Heart left ventricle (tissue), 13 donors: ENCODE measurements around the gene MLLT10.

ENCODE experiments used
- POLR2A ChIP-seq, 2 donors: fragments of 450-650 bp; IDR thresholded peaks; one replicate each; pipeline ENCODE4 v1.6.1; 2017; ENCODE audit warnings: antibody characterized with exemption in 2 of 2, mild to moderate bottlenecking in 2 of 2, moderate library complexity in 2 of 2
- TF ChIP-seq, protein P1 (sequence below), 12 donors: fragments of 200-600 bp; sonication (generic) in 4 of 12; IDR thresholded peaks; one replicate each; pipeline versions ENCODE4 v1.5.0 to v1.8.0; 2018 to 2022; ENCODE audit warnings: antibody characterized with exemption in 12 of 12, mild to moderate bottlenecking in 5 of 12
- donor health status: ischemic (EF 13 %, LVEDD 7.1; RV severe dilation, severe dysfunction).
- donor health status: DM: no; HTN: yes; CAD: no.
- donor health status: DM: no; HTN: no; CAD: no.
- donor health status: ischemic (EF 25% LVEDD 6.9; RV normal size, moderate dysfunction).
- donor health status: ischemic (EF 25% LVEDD 5.7; RV mildly dilated, moderate dysfunction).
- donor health status: ischemic (EF 35%, LVEDD 5.7; RV mildly dilated, moderate dysfunction).
- donor health status: nonischemic (EF 11% LVEDD 7.7; RV severe dilation, severe dysfunction).
- donor health status: DM: yes; HTN: yes; CAD: no.
- donor health status: PGD.
- donor health status: ischemic (EF 29% LVEDD 5.4; RV normal size, mild dysfunction).
- donor health status: nonischemic (EF 23%, LVEDD 6.1; RV moderate dilation, normal function).

DNA sequence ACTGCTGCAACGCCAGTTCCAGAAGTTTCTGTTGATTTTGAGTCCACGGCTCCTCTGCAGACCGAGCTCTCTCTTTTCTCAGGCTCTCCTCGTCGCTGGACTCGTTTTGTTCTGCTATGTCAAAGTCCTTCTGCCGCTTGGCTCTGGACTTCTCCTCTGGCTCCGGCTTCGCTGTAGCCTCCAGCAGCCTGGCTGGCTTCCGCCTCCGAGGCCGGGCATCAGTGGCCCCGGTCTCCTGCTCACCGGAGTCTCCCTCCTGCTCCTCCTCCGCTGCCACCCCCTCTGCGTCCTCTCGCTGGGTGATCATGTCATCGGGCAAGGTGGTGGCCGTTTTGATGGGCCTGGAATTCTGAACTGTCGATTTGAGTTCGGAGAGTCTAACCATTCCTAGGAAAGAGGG lies 225.2 kb downstream of the MLLT10 start:
- TF ChIP-seq POLR2A (IDR thresholded peaks at IDR 0.05): no peak
- TF ChIP-seq, protein P1, sequence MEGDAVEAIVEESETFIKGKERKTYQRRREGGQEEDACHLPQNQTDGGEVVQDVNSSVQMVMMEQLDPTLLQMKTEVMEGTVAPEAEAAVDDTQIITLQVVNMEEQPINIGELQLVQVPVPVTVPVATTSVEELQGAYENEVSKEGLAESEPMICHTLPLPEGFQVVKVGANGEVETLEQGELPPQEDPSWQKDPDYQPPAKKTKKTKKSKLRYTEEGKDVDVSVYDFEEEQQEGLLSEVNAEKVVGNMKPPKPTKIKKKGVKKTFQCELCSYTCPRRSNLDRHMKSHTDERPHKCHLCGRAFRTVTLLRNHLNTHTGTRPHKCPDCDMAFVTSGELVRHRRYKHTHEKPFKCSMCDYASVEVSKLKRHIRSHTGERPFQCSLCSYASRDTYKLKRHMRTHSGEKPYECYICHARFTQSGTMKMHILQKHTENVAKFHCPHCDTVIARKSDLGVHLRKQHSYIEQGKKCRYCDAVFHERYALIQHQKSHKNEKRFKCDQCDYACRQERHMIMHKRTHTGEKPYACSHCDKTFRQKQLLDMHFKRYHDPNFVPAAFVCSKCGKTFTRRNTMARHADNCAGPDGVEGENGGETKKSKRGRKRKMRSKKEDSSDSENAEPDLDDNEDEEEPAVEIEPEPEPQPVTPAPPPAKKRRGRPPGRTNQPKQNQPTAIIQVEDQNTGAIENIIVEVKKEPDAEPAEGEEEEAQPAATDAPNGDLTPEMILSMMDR (IDR thresholded peaks at IDR 0.05): no peak
